HG03469 (cell line): Measurements from ENCODE around the gene TLE3.

Experiments used
- ATAC-seq: cut with Tn5 transposase; IDR thresholded peaks from one replicate; pipeline ENCODE4 v1.9.1; 2021; ENCODE audit warnings: mild to moderate bottlenecking, moderate library complexity, moderate number of reproducible peaks; ENCODE audit not compliant: unreplicated experiment

TLE3 gene

DNA sequence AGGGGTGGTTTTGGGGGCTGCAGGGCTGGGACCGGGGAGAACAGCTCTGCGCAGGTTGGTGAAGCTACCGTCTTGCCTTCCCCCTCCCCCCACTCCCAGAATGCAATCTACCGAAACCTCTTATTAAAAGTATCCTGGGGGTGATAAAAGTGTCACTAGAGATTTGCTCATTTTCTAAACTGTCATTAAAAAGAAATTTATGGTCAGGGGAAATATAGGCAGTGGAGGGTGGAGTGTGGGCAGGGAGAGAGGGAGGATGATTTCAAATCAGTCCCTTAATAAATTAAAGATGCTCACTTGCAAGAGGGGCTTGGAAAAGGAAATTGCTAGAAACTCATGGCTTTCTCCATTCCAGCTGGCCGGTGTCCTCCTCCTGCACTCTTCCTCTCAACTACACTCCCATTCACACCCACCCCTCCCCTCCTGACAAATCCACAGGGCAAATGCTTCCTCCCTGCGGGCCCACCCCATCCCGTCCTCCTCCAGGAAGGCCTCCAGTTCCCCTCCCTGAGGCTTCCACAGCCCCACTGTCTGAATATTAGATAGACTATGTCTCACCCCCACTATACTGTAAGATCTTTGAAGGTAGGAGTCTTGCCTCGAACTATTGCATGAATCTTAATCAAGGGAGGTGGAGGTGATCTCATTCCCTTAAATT, 83.9 kb downstream of the TLE3 start:
- ATAC-seq, result no peak

DNA sequence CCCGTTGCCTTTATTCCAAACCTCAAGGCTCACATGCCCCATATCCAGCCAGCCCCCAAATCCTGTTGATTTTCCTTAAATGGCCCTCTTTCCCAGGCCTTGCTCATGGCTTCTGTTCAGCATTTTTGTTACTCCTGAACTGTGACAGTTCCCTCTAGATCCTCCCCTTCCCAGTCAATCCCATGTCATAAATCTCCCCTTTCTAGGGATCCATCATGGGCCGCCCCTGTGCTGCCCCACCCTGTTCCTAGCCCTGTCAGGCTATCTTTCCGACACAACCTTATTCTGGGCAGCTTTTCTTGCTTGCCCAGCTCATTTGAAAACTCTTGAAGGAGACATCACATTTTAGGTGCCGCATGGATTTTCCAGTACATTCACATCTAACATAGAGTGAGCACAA, 84.8 kb downstream of the TLE3 start:
- ATAC-seq, result no peak

DNA sequence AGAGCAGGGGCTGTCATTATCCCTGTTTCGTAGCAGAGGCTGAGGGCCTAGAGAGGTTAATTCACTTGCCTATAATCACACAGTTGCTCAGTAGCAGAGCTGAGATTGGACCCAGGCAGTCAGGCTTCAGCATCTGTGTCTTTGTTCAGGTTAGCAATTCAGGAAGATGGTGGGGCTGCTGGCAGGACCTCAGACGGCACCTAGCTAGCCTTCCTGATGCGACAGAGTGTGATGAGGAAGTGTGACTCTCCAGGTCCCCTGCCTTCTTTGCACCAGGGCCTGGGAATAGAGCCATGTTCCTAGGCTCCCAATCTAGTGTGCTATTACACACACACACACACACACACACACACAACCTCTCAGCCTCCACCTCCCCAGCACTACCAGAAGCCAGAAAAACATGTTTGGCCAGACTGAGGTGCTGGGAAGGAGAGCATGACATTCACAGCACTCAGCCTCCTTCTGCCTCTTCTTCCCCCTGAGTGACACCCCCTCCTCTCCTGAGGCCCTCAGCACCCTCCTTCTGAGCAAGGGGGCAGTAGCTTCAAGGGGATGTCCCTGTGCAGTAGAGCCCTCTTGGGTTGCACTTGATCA, 88.9 kb downstream of the TLE3 start:
- no peak for ATAC-seq

DNA sequence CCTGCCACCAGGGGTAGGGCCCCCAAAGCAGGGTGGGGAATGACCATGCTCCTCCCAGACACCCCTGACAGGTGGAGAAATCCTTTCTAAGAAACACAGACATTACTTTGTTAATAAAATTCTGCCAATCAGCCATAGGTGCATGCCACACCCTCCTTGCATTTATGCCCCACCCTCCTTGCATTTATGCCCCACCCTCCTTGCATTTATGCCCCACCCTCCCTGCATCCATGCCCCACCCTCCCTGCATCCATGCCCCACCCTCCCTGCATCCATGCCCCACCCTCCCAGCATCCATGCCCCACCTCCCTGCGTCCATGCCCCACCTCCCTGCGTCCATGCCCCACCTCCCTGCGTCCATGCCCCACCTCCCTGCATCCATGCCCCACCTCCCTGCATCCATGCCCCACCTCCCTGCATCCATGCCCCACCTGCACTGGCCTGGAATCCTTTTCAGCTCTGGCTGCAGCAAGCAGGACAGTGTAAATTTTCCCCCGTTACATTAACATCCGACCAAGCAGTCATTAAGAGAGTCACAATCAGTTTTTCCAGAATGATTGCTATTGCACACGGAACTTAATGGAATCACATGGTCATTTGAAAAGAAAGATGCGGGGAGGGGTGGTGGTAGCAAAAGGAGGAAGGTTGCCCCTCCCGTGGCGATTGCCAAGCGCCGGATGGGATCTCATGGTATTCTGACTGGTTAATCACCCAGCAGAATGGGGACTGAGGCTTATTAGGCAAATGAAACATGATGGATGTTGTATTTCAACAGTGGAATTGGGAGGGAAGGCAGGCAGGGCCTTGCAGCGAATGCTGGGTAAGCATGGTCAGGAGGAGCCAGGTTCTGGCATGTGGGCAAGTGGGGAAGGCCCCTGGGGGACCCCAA, 91.2 kb downstream of the TLE3 start:
- ATAC-seq, result no peak

DNA sequence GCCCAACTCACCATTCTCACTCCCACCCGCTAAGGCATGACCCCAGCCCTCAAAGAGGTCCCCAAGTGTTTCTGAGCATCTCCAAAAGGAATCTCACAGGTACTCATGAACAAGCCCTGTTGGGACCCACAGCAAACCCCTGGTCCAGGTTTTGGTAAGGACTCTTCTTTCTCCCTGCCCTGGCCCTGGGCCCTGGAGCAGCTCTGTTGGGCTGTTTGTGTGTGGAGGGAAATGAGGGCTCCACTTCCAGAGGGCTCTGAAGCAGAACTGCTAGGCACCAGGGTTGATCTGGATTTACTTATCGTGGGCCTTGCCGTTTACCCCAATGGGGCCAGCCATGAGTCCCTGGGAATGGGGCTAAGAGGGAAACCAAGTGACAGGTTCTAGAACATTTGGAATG, 92.9 kb downstream of the TLE3 start:
- ATAC-seq, result no peak

DNA sequence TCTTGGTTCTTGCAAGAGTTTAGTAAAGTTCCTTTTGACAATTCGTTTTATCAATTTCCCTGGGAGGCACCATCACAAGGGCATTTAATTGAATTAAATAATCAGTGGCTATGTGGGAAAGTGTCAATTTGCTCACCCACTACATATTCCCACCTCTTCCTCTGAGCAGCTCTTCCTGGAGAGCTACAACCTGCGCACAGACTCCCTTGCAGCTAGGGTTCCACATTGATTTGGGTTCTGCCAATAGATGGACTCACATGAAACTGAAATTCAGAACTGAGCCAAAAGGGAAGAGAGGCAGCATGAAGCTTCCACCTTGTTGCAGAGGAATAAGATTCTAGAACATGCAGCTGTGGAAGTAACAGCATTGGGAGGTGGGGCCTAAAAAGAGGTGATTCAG, 94.8 kb downstream of the TLE3 start:
- ATAC-seq, result no peak

DNA sequence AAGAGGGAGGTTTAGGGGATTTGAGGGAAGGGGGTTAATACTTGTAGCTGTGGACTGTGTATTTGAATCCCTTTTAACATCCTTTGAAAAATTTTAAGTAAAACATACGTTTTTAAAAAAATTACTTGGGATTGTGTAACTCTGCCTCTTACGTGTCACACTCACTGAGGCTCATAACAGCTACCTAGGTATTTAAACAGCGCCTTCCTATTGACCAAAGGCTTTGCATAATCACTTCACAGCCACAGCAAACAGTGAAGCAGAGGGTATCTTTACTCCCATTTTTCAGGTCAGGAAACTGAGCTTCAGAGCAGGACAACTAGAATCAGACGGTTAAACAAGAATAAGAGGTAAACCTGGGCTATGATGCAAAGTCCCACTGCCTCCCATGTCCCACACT, 95.9 kb downstream of the TLE3 start:
- no peak for ATAC-seq

DNA sequence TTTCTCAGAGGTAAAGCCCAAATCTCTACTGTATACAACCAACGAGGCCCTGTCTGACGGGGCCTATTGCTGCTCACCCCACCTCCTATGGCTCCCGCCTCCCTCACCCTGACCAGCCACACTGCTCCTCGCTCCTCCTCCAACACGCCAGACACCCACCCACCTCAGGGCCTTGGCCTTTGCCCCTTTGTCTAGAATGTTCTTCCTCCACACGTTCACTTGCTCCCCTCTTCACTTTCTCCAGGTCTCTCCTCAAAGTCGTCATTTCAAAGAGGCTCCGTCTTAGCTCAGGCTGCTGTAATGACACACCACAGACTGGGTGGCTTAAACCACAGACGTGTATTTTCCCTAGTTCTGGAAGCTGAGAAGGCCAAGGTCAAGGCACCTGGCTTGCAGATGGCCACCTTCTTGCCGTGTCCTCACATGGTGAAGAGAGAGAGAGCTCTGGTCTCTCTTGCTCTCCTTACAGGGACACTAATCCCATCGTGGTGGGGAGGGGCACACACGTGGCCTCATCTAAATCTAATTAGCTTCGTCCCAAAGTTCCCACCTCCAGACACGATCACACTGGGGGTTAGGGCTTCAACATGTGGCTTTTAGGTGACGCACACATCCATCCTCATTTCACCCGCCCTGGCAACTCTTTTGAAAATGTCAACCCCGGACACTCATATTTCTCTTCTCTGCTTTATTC, 98.2 kb downstream of the TLE3 start:
- no peak for ATAC-seq

DNA sequence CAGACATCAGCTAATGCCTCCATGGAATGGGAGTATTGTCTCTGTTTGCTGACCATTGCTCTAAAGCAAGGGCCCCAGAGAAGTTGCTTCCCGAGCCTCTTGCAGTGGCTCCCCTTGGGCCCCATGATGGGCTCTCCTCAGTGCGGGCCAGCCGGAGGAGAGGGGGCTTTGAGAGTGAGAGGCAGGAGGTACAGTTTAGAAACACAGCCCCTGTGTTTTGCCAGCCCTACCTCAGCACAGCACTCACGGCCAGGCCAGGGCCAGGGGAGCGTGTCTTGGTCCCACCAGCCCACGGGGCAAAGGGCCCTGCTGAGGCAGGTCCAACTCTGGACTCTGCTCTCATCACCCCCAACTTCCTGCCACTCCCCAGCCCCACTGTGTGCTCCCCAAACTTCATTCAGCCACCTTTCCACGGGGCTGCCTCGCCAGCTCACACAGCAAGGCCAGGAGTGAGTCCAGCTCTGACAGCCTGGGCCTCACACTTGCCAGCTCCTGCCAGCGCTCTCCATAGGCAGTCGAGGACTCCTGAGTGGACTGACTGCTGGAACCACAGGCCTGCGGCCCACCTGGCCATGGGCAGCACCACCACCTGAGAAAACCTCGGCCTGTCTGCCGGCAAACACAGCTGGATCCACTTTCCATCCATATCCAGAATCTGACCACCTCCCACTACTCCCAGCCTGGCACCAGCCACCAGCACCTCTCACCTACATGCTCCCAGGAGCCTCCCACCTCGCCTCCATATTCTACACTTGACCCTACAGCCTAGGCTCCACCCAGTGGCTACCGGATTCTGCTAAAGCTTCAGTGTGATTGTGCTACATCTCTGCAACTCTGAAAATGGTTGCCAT, 99.0 kb downstream of the TLE3 start:
- no peak for ATAC-seq

DNA sequence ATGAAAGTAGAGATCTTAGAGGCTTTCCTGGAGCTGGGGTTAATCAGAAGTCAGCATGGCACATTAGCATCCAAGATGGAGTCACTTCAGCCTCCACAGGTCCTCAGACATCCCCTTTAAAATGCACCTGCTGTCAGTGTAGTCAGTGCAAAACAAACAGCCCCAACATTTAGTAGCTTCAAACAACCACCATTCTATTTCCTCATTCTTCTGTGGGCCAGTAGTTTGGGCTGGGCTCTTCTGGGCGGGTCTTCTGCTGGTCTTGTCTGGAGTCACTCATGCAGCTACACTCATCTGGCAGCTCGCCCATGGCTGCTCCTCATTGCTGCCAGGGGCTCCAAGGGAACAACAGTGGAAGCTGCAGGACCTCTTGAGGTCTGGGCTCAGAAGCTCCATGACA, 99.9 kb downstream of the TLE3 start:
- no peak for ATAC-seq
